Upper lobe of left lung (tissue), 6 donors: ENCODE results near the gene KLHL29. TPM values are rescaled to one million over a fixed set of nuclear protein-coding genes. Genes with fewer than 3 reads are reported as not detected.

ENCODE experiments used
- ATAC-seq, 2 donors: fragments of 200-7000 bp; cut with Tn5 transposase; one replicate each; pipeline ENCODE4 v1.9.1; 2022; ENCODE audit warnings: mild to moderate bottlenecking in 2 of 2, moderate library complexity in 2 of 2; ENCODE audit not compliant: low FRiP score in 2 of 2
- DNase-seq, 2 donors: peaks; one replicate each; pipeline ENCODE4 v3.0.0-alpha.2; 2019 to 2020
- H3K27ac ChIP-seq, 4 donors: fragments of 200-600 bp; sonication (generic); one replicate each; pipeline ENCODE4 v1.5.1; 2016 to 2019
- H3K27me3 ChIP-seq, 4 donors: fragments of 200-600 bp; sonication (generic); one replicate each; pipeline ENCODE4 v1.5.1; 2017 to 2019
- H3K36me3 ChIP-seq, 4 donors: fragments of 200-600 bp; sonication (generic); one replicate each; pipeline ENCODE4 v1.5.1; 2016 to 2019
- H3K4me1 ChIP-seq, 4 donors: fragments of 200-600 bp; sonication (generic); one replicate each; pipeline ENCODE4 v1.5.1; 2018 to 2019
- H3K4me3 ChIP-seq, 4 donors: fragments of 200-600 bp; sonication (generic); one replicate each; pipeline ENCODE4 v1.5.1; 2017 to 2019; ENCODE audit warnings: mild to moderate bottlenecking in 2 of 4, moderate library complexity in 1 of 4
- H3K9me3 ChIP-seq, 4 donors: fragments of 200-600 bp; sonication (generic); one replicate each; pipeline ENCODE4 v1.5.1; 2018 to 2019
- EP300 ChIP-seq, 4 donors: sonication (generic); formaldehyde crosslinking; IDR thresholded peaks; one replicate each; pipeline ENCODE4 v1.5.1; 2017; ENCODE audit warnings: antibody characterized with exemption in 4 of 4, control low read depth in 2 of 4
- WGBS, 2 donors: methylation state at CpG; one replicate each; pipeline ENCODE4 v1.1.5; 2017 to 2018; 5-methylcytosine and 5-hydroxymethylcytosine counted together
- total RNA-seq, 6 donors: library from RNA; depleted of rRNA in 4 of 6; stranded (reverse); fragments of >200 nt in 4 of 6; gene quantifications; one replicate each; pipeline versions ENCODE4 v1.1.0 to v1.2.1, GENCODE V29; 2016 to 2021
- TF ChIP-seq, protein P1 (sequence below), 6 experiments: fragments of 450-650 bp in 4 of 6; fragments of 200-600 bp in 2 of 6; sonication (generic) in 2 of 6; IDR thresholded peaks; one replicate each; pipeline ENCODE4 v1.5.1; 2016 to 2019; ENCODE audit warnings: antibody characterized with exemption in 6 of 6
- donor health status: DM: no; HTN: no; CAD: no; lungs with moderate emphysema.
- donor health status: DM: no; HTN: yes; CAD: no; lungs with severe emphysema.

The KLHL29 gene
- total RNA-seq, 6 donors from 2014 or later, result 8.6 to 34.4 (median 18.2) TPM

DNA sequence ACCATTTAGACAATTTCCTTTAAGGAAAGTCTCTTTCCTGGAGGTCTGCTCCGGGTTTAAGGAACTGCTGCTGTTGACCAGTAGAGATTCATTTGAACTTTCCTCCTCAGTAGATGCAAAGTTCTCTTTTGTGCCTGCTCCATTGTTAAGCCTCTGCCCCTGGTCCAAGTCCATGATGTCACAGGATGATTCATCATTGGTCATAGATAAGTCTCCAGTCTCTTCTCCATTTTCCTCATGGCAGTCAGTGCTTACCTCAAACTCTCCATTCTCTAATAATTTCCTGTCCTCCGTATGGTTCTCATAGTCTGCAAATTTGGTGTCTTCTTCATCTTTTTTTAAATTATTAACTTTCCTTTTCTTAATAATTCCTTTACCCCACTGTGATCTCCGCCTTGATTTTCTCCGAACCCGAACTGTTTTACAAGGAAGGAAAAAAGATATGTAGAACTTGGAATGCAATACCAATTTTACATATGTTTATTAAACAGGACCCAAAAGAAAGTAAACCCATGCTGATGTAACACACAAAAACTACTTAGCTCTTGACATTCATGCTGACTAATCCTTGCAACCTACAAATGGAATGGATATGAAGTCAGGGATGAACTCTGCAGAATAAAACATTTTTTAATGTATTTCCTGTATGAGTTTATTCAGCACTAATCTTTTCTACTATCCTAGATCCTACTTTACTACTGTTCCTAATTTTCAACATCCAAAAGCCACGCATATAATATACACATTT is 372.9 kb downstream of the KLHL29 start:
- ATAC-seq (peak in 1 of 2 donors; percentile 83), DNase-seq (no peak)
- no peak overlapping the region for H3K4me3 ChIP-seq
- H3K27ac ChIP-seq, result no peak overlapping the region
- peaks cover 0 to 32% (median 20%) of the 10 kb centered on the region in 4 donors for H3K4me1 ChIP-seq
- WGBS, 2 donors, result 80 to 82% methylated on average over 6 of the region's 6 CpGs
- no peaks in the 10 kb centered on the region for H3K27me3 ChIP-seq
- TF ChIP-seq, protein P1, sequence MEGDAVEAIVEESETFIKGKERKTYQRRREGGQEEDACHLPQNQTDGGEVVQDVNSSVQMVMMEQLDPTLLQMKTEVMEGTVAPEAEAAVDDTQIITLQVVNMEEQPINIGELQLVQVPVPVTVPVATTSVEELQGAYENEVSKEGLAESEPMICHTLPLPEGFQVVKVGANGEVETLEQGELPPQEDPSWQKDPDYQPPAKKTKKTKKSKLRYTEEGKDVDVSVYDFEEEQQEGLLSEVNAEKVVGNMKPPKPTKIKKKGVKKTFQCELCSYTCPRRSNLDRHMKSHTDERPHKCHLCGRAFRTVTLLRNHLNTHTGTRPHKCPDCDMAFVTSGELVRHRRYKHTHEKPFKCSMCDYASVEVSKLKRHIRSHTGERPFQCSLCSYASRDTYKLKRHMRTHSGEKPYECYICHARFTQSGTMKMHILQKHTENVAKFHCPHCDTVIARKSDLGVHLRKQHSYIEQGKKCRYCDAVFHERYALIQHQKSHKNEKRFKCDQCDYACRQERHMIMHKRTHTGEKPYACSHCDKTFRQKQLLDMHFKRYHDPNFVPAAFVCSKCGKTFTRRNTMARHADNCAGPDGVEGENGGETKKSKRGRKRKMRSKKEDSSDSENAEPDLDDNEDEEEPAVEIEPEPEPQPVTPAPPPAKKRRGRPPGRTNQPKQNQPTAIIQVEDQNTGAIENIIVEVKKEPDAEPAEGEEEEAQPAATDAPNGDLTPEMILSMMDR (IDR thresholded peaks at IDR 0.05), result no peak
- TF ChIP-seq EP300 (IDR thresholded peaks at IDR 0.05), result no peak
- H3K36me3 ChIP-seq, result peaks cover 0 to 38% (median 2%) of the 10 kb centered on the region in 4 donors
- no peaks in the 10 kb centered on the region for H3K9me3 ChIP-seq
